Stimulated activated CD8-positive, alpha-beta memory T cell treated with anti-CD3 and anti-CD28 coated beads, Interleukin-2, amount 100 ng/mL, for 48 hours (primary cell): ENCODE measurements around the gene IL7R.

Experiments
- DNase-seq, 2 donors: peaks; one replicate each; pipeline ENCODE4 v3.0.0-alpha.2; 2020; ENCODE audit warnings: low read depth in 2 of 2

Gene IL7R, protein sequence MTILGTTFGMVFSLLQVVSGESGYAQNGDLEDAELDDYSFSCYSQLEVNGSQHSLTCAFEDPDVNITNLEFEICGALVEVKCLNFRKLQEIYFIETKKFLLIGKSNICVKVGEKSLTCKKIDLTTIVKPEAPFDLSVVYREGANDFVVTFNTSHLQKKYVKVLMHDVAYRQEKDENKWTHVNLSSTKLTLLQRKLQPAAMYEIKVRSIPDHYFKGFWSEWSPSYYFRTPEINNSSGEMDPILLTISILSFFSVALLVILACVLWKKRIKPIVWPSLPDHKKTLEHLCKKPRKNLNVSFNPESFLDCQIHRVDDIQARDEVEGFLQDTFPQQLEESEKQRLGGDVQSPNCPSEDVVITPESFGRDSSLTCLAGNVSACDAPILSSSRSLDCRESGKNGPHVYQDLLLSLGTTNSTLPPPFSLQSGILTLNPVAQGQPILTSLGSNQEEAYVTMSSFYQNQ

DNA sequence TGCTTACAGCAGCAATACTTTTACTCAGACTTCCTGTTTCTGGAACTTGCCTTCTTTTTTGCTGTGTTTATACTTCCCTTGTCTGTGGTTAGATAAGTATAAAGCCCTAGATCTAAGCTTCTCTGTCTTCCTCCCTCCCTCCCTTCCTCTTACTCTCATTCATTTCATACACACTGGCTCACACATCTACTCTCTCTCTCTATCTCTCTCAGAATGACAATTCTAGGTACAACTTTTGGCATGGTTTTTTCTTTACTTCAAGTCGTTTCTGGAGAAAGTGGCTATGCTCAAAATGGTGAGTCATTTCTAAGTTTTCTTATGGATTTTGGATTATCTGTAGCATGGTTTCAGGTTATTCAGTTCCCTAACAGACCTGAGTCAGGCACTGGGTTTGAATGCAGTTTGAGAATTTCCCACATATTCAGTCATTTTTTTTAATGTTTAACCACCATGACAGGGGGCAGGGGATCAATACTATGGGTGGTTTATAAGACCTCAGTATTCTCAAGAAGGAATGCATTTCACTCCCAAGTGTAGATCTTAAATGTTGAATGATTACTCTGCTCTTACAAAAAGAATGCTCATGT, at the start of gene IL7R:
Gene IL7R, plus strand, starts transcription at position 127 of the 587 bp plus-strand sequence. Its CDS starts 87 bp downstream, at position 214.
- DNase-seq = no peak

GRCh38 chr5:35810601-35811000, 46.1 kb upstream of the IL7R start:
- no peak for DNase-seq

DNA sequence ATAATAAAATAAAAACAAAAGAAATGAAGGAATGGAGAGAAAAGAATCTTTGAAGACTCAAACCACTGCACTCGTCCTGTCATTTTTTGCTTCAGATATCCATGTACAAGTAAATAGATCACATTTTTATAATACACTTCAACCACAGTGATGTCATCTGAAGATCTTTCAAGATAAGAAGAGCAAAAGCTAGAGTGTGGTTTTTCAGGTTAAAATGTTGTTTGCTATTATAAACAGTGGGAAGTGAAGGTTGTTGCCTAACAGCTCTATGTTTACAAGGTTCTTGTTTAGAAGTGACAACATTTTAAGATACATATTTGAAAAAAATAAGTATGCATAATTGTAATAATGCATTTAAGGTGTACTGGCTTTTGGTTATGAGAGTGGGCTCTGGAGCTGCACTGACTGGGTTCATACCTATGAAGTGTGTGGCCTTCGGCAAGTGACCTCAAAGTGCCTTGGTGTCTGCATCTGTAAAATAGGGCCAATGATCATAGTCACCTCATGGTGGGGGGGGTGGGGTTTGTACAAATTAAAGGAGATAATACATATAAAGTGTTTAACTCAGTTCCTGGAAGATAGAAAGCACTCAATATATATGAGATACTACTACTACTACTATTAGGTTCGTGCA, 45.5 kb upstream of the IL7R start:
- DNase-seq = no peak

DNA sequence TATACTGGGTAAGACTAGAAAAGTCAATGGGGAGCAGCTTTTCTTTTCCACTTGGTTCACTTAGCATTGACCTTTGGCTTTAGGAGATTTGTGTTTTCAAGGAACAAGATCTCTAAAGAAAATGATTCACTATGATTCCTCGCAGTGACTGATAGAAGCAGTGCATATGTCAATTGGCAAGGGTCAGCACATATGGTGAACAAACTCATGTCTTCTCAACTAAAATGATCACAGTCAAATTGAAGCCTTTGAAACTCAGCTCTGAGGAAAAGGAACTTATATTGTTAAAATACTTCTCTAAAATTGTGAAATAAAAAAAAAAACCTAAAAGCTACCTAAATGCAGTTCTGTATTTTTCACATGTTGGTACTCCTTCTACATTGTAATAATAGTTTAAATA, 43.2 kb upstream of the IL7R start:
- DNase-seq = no peak

DNA sequence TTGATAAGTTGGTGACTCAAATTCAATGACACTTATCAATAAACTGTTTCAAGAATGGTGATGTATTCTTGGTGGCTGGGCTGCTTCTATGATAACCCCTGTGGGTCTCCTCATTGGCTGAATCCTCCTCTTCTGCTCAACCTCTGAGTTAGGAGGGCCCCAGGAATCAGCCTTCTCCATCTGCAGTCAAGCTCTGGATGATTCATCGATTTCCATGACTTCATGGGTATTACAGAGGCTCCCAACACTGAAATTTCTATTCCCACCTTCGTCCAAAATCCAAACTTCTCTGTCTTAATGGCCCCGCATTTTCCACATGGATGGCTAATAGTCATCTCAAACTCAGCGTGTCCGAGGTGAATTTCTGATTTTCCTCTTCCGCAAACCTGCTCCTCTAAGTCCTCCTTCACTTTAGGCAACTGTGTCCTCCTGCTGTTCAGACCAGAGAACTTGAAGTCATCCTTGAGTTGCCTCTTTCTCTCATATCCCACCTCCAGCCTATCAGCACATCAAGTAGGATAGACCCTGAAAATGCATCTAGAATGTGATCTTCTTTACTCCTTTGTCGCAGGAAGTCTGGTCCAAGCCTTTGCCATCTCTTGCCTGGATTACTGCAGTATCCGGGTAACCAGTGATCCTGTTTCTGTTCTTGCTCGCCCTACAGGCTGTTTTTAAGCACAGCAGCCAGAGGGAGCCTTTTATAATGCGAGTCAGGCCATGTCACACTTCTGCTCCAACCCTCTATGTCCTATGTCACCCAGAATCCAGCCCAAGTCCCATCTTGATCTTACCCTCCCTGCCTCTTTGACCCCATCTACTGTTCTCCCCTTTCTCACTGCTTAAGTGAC, 41.4 kb upstream of the IL7R start:
- DNase-seq = no peak

DNA sequence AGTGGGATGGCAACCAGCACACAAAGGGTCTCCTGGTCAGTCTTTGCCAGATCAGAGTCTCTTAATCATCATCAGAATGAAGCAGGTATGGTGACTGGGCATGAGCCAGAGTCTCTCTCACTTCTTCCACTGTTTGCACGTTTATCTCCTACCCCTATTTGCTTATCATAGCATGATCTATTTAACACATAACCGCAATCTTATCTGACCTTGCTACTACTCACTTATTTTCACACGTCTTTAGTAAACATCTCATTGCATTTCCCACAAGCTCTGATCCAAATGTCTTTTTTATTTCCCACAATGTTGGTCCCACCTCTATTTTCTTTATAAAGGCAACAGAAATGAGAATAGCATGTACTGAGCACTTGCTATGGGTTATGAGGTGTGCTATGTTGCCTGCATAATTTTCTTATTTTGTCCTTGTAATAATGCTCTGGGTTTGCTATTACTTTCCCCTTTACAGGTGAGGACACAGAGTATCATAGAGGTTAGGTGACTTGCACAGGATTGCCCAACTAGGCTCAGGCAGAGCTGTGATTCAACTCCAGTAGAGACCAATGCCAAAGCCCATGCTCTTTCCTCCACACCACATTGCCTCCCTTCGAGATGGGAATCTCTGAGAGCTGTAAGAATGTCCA, 39.7 kb upstream of the IL7R start:
- no peak for DNase-seq

GRCh38 chr5:35819026-35819425, 37.7 kb upstream of the IL7R start:
- no peak for DNase-seq

DNA sequence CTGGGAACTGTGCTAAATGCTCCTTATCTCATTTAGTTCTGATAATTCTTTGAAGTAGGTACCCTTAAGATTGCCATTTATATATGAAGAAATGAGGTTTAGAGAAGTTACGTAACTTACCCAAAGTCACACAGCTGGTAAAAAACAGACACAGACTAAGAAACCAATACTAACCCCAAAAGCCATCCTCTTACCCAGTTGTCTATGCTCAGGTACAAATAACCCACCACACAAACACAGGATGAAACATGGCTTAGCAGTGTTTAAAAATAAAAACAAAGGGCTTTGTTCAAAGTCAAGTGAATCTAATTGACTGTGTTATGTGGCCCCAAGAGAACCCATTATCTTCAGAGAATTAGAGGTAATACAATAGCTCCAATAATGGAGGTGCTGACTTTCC, 37.0 kb upstream of the IL7R start:
- DNase-seq = no peak

DNA sequence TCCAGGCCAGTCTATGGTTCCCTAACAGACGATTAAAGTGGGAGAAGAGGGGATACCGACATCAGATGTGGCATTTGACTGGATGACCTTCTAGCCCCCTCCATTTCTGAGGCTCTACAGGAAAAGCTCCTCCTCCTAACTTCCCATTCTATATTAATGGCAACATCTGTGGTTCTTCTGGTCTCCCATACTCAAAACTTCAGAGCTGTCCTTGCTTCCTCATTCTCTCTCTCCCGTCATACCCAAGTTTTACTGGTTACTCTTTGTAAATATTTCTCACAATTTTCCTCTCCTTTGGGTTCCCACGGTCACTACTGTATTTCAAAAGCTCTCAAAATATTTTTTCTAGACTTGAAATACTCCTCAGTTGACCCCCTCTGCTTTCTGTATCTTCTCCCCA, 36.0 kb upstream of the IL7R start:
- DNase-seq = no peak

DNA sequence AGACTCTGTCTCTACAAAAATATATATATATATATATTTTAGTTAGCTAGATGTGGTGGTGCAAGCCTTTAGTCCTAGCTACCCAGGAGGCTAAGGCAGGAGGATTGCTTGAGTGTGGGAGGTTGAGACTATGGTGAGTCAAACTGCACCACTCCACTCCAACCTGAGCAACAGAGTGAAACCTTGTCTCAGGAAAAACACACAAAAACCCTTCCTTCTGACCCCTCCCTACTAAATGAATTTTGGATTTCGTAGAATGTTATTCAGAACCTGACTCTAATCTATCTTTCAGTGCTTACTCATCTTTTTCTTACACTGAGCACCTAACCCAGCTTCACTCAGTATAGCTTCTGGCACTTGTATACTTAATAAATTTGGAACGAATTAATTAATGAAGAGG, 35.2 kb upstream of the IL7R start:
- no peak for DNase-seq

DNA sequence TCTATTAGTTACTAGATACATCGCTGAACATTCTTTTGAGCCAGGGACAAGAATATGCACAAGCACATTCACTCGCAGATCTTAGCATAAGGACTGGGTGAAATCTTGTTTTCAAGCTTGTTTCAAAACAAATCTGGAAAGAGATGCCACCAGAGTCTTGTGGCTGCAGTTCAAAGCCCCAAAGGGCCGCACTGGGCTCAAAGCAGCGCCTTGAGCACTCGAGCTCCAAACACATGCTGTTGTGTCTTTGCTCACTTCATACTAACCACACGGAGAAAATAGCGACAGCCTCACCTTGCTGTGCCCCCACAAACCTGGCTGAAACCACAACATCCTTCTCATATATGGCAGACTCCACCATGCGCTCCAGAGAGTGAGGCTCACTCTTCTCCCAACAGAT, 34.2 kb upstream of the IL7R start:
- DNase-seq = no peak

GRCh38 chr5:35823347-35824098, 33.2 kb upstream of the IL7R start:
- no peak for DNase-seq

DNA sequence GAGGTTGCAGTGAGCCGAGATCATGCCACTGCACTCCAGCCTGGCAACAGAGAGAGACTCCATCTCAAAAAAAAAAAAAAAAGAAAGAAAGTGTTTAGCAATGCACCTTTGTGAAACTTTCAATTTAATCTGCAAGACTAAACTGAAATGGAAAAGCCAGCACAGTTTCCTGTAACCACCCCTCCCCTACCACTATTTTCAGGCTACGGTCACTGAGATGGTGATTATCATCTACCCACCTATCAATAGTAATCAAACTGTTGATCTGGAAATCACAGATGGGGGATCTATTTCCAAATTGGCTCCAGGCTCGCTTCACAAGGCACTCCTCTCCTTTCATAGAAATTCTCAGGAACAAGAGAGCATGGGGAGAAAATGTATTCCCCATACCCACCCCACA, 30.6 kb upstream of the IL7R start:
- DNase-seq = no peak

DNA sequence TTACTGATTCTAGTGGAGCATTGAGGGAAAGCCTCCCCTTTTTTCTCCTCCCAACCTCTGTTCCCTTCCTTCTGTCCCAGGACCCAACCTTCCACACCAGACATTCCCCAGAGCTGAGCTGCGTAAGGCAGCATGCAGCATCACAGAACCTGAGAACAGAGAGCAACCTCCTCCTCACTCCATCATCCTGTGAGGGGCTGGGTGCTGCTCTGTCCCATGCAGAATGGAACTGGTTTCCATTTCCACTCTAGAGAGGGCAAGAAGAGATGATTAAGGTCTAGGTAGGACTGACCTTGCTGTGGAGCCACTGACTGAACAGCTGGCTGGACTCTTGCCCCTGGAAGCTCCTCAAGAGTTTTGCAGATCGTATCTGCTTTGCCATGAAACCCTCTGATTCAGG, 30.1 kb upstream of the IL7R start:
- no peak for DNase-seq

DNA sequence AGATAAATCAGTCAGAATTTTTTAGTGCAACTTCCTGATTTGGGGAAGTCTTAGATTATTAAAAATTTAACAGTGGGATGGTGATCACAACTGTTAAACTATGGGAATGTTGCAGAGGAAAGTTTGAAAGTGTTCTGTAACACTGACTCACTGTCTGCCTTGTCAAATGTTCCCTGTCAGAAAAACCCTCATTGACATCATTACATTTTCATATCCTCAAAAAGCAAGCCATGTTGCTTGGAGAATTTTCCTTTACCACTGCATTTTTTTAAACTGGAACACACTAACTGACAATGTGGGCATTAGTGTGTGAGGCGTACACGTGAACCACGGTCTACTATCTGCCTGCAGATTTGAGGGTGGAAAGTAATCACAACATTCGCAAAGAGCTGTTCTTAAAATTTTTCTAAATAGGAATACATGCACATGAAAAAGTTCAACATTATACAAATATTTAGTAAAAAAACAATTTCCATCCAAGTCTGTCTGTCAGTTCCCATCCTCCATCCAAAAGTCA, 28.6 kb upstream of the IL7R start:
- DNase-seq = no peak

GRCh38 chr5:35830587-35830986, 26.1 kb upstream of the IL7R start:
- DNase-seq = no peak

- DNase-seq = no peak
Observed at GRCh38 chr5:35832762-35833161, 23.9 kb upstream of the IL7R start.

- no peak for DNase-seq
Observed at GRCh38 chr5:35833224-35833623, 23.5 kb upstream of the IL7R start.

DNA sequence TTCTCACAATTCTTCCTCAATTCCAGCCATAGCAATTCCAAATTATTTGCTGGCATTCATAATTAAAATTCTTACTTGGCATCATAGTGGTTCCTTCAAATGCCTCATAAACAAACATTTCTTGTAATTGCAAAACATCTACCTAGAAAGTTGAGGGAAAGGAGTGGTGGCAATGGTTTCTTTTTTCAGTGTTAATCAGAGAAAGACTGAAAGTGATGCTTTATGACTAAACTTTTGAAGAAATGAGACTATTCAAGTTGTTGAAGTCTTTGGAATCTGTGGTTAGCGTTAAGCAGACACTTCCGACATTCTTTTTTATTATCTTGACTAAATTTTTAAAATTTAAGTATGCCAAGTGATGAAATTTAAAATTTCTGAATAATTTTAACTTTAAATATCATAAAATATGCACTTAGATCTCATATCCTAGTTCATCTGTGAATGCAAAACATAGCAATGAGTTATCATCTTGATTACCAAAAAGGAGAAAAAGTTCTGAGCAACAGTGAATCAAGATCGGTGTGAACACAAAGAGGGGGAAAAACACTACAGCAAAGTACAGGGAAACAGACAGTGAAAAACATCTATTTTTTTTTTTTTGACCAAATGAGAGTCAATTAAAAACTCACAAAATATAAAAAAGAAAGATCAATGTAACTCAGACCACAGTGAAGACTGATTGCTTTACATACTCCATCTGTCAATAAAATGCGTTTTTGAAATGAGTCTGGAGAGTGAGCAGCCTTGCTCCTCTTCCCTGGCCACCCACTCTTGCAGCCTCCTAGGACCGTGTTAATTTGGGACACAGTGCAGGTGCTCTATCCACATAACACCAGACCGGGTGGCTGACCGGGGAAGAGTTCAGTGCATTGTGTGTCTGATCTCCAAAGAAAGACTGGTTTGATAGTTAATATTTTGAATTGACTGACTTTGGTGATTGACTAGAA, 20.6 kb upstream of the IL7R start:
- DNase-seq = no peak
